OCI-LY1 (cell line): Measurements from ENCODE around the gene RAB34.

Experiments
- H2AFZ ChIP-seq: fragments of 200-600 bp; sonication (generic), shearing (Covaris generic); 2 replicates; pipeline ENCODE4 v1.6.0; 2014; ENCODE audit warnings: antibody characterized with exemption, mild to moderate bottlenecking, low read length
- H3F3A ChIP-seq: fragments of 200-600 bp; sonication (generic), shearing (Covaris generic); 2 replicates; pipeline ENCODE4 v1.6.0; 2014; ENCODE audit warnings: mild to moderate bottlenecking, antibody characterized with exemption, low read length, moderate library complexity; ENCODE audit not compliant: insufficient read depth
- H3K27ac ChIP-seq: fragments of 200-600 bp; sonication (generic); 2 replicates; pipeline ENCODE4 v1.5.1; 2014; ENCODE audit warnings: low read length, mixed run types, mild to moderate bottlenecking, low read depth; ENCODE audit not compliant: poor library complexity, severe bottlenecking
- H3K27me3 ChIP-seq: fragments of 200-600 bp; sonication (generic); 2 replicates; pipeline ENCODE4 v1.6.0; 2014; ENCODE audit warnings: antibody characterized with exemption, mild to moderate bottlenecking, low read length, moderate library complexity; ENCODE audit not compliant: insufficient read depth
- H3K36me3 ChIP-seq: fragments of 200-600 bp; sonication (generic); 2 replicates; pipeline ENCODE4 v1.6.1; 2014; ENCODE audit warnings: mild to moderate bottlenecking, antibody characterized with exemption, low read length, moderate library complexity, mixed read lengths; ENCODE audit not compliant: insufficient read depth
- H3K4me1 ChIP-seq: fragments of 200-600 bp; sonication (generic); 2 replicates; pipeline ENCODE4 v1.5.1; 2014; ENCODE audit warnings: mild to moderate bottlenecking, low read length, moderate library complexity; ENCODE audit not compliant: insufficient read depth, severe bottlenecking
- H3K4me2 ChIP-seq: fragments of 200-600 bp; sonication (generic), shearing (Covaris generic); 2 replicates; pipeline ENCODE4 v1.6.1; 2014; ENCODE audit warnings: low read length
- H3K4me3 ChIP-seq: fragments of 200-600 bp; sonication (generic); 2 replicates; pipeline ENCODE4 v1.5.1; 2014; ENCODE audit warnings: low read length, low read depth, mild to moderate bottlenecking, mixed read lengths; ENCODE audit not compliant: poor library complexity, severe bottlenecking
- H3K79me2 ChIP-seq: fragments of 200-600 bp; shearing (Covaris generic); 2 replicates; pipeline ENCODE4 v1.6.1; 2016; ENCODE audit warnings: mixed run types, low read length, mixed read lengths; ENCODE audit not compliant: insufficient read depth
- H3K9ac ChIP-seq: fragments of 200-600 bp; sonication (generic), shearing (Covaris generic); 2 replicates; pipeline ENCODE4 v1.6.1; 2014; ENCODE audit warnings: mild to moderate bottlenecking, low read length, mixed read lengths
- H3K9me2 ChIP-seq: fragments of 200-600 bp; sonication (generic), shearing (Covaris generic); 2 replicates; pipeline ENCODE4 v1.6.1; 2014; ENCODE audit warnings: low read depth, mild to moderate bottlenecking, low read length, mixed read lengths
- H3K9me3 ChIP-seq: fragments of 200-600 bp; shearing (Covaris generic); 2 replicates; pipeline ENCODE4 v1.6.1; 2014; ENCODE audit warnings: low read length, mixed read lengths
- H4K20me1 ChIP-seq: fragments of 200-600 bp; sonication (generic), shearing (Covaris generic); 2 replicates; pipeline ENCODE4 v1.6.0; 2016; ENCODE audit warnings: mild to moderate bottlenecking, low read length; ENCODE audit not compliant: insufficient read depth
- CTCF ChIP-seq: fragments of 200-600 bp; sonication (generic), shearing (Covaris generic); IDR thresholded peaks from 2 replicates; pipeline ENCODE4 v1.5.1; 2017; ENCODE audit warnings: mild to moderate bottlenecking, antibody characterized with exemption, low read length, moderate library complexity, mixed read lengths
- EZH2 ChIP-seq: fragments of 200-600 bp; sonication (generic), shearing (Covaris generic); IDR thresholded peaks from 2 replicates; pipeline ENCODE4 v1.8.0; 2017; ENCODE audit warnings: borderline replicate concordance, mixed run types, mild to moderate bottlenecking, antibody characterized with exemption, low read length, moderate library complexity, mixed read lengths

Gene RAB34

DNA sequence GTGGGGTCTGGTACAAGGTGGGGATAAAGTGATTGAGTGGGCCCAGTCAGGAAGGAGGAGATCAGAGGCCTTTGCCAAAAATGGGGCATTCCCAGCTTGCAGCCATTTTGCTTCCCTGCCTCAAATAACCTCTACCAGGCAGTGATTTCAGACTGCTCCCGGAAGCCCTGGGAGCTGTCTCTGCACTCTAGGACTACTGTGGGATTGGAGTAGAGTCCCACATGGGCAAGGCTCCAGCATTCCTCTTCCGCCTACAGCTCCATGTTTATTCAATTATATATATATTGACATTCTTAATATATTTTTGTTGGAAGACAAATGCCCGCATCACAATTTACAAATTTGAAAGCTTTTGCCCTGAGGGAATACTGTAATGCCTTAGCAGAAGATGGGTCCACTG is 42.2 kb downstream of the RAB34 start:
- peaks cover 95% of the 10 kb centered on the region for H3K36me3 ChIP-seq
- no peaks in the 10 kb centered on the region for H3K9me2 ChIP-seq
- no peaks in the 10 kb centered on the region for H3F3A ChIP-seq
- H2AFZ ChIP-seq = no peak overlapping the region
- no peak for TF ChIP-seq EZH2
- no peak for TF ChIP-seq CTCF
- H3K27me3 ChIP-seq = no peaks in the 10 kb centered on the region
- H4K20me1 ChIP-seq = no peaks in the 10 kb centered on the region
- no peaks in the 10 kb centered on the region for H3K9me3 ChIP-seq
- H3K4me2 ChIP-seq = no peak overlapping the region
- H3K4me1 ChIP-seq = no peaks in the 10 kb centered on the region
- H3K4me3 ChIP-seq = no peak overlapping the region
- H3K9ac ChIP-seq = no peak overlapping the region
- H3K27ac ChIP-seq = no peak overlapping the region
- no peaks in the 10 kb centered on the region for H3K79me2 ChIP-seq

- Histone ChIP-seq H3K27ac (no peak overlapping the region), H3K9me3 (no peaks in the 10 kb centered on the region), H3K4me1 (peaks cover 3% of the 10 kb centered on the region), H3K4me3 (no peak overlapping the region), H3K9ac (no peak overlapping the region), H3K4me2 (no peak overlapping the region), H3K27me3 (no peaks in the 10 kb centered on the region), H3K79me2 (peaks cover 26% of the 10 kb centered on the region), H3K9me2 (no peaks in the 10 kb centered on the region), H3F3A (no peaks in the 10 kb centered on the region), H4K20me1 (0 out of 2 replicates have a peak, but pooled peaks cover 2% of the 10 kb centered on the region), H2AFZ (no peak overlapping the region), H3K36me3 (peaks cover 83% of the 10 kb centered on the region)
- no peak for TF ChIP-seq CTCF
These were observed 47.8 kb downstream of the RAB34 start for GRCh38 chr17:28669918-28670317.

DNA sequence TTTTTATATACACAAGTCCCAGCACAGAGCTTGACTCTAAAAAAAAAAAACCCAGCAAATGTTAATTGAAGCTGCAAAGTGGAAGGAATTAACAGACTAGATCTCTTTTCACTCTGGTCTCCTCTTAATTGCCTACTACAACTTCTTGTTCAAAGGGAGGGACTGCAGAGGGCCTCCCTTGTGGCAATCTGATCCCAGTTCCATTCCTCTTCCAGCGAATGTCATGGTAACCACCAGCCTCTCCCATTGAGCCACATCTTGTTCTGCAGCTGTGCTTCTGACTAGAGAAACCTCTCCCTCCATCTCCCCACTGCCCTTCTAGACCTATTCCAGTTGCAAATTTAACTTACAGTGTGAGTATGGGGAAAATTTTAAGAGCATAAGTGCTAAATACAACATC is 49.8 kb downstream of the RAB34 start:
- H3K36me3 ChIP-seq = peaks cover 66% of the 10 kb centered on the region
- no peak overlapping the region for H3K27ac ChIP-seq

More for the DNA sequence above, 49.8 kb downstream of the RAB34 start:
- no peaks in the 10 kb centered on the region for H3F3A ChIP-seq
- H3K4me3 ChIP-seq = no peak overlapping the region
- 0 out of 2 replicates have a peak, but pooled peaks cover 2% of the 10 kb centered on the region for H4K20me1 ChIP-seq
- TF ChIP-seq EZH2 (no peak), CTCF (no peak)
- peaks cover 21% of the 10 kb centered on the region for H3K4me1 ChIP-seq
- H3K9ac ChIP-seq = no peak overlapping the region
- H3K9me3 ChIP-seq = no peaks in the 10 kb centered on the region
- H3K27me3 ChIP-seq = no peaks in the 10 kb centered on the region
- H3K9me2 ChIP-seq = no peaks in the 10 kb centered on the region
- no peak overlapping the region for H3K4me2 ChIP-seq
- H3K79me2 ChIP-seq = peaks cover 45% of the 10 kb centered on the region
- no peak overlapping the region for H2AFZ ChIP-seq
